Urothelium cell line (cell line): ENCODE results near the gene ENPP3.

ENCODE experiments used
- DNase-seq: peaks from one replicate; pipeline ENCODE4 v3.0.0; 2011; ENCODE audit warnings: low spot score, mixed read lengths
- FAIRE-seq: peaks from 2 replicates; lab custom pipeline; 2011; peaks lifted over from hg19 to GRCh38; lab: Jason Lieb, UNC

The ENPP3 gene

DNA sequence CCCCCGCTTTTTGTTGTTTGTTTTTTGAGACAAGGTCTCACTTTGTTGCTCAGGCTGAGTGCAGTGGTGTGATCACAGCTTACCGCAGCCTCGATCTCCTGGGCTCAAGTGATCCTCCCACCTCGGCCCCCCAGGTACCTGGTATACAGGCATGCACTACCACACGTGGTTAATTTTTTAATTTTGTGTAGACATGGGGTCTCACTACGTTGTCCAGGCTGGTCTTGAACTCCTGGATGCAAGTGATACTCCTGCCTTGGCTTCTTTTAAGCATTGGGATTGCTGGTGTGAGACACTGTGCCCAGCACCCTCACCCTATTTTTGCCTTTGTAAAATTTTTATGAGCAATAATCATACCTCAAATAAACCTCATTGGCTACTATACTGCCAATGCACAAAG lies 5.5 kb downstream of the ENPP3 start:
- FAIRE-seq (no peak), DNase-seq (no peak)

- FAIRE-seq = no peak
- DNase-seq = no peak
Observed at GRCh38 chr6:131642987-131643611, 6.0 kb downstream of the ENPP3 start.

GRCh38 chr6:131643855-131644460 lies 6.9 kb downstream of the ENPP3 start:
- FAIRE-seq (no peak), DNase-seq (no peak)

- FAIRE-seq = no peak
- no peak for DNase-seq
Observed at GRCh38 chr6:131644921-131645320, 7.8 kb downstream of the ENPP3 start.

DNA sequence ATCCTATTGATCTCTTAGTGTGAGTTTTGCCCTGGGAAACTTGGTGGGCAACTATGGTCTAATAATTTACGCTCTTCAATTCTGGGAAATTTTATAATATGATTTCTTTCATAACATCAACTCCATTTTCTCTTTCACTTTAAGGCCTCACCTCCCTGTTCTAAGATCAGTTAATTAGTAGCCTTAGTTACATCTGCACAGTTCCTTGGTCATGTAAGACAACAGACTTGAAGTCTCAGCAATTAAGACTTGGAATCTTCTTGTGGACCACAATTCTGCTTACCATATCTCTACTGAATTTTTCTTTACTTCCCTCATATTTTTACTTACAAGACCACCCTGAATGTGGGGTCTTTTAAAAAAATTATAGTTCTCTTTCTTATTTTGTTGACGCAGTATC lies 8.7 kb downstream of the ENPP3 start:
- DNase-seq (no peak), FAIRE-seq (no peak)

- FAIRE-seq (no peak), DNase-seq (no peak)
Observed at GRCh38 chr6:131646249-131646670, 9.2 kb downstream of the ENPP3 start.

DNA sequence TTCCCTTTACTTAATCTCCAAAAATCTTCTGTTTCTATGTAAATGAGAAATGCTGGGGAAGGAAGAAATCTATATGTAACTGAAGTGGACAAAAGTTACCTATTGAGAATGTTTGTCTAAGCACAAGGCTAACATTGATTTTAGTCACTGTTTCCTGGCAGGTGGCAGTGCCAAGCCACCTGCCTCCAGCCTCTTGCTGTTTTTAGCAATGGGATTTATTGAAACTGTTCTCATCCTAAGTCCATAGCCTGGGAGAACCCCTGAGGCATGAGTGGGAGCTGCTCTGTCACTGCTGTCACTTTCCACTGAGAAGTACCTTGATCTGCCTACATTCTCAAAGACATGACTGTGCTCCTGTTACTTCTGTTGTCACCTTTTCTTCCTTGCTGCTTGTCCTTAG lies 14.7 kb downstream of the ENPP3 start:
- no peak for FAIRE-seq
- no peak for DNase-seq

- DNase-seq (peak; percentile 51), FAIRE-seq (no peak)
Observed at GRCh38 chr6:131652472-131652871, 15.4 kb downstream of the ENPP3 start.

GRCh38 chr6:131654326-131654725 lies 17.2 kb downstream of the ENPP3 start:
- DNase-seq = no peak
- no peak for FAIRE-seq

- FAIRE-seq (no peak), DNase-seq (no peak)
Observed at GRCh38 chr6:131655387-131655786, 18.3 kb downstream of the ENPP3 start.

DNA sequence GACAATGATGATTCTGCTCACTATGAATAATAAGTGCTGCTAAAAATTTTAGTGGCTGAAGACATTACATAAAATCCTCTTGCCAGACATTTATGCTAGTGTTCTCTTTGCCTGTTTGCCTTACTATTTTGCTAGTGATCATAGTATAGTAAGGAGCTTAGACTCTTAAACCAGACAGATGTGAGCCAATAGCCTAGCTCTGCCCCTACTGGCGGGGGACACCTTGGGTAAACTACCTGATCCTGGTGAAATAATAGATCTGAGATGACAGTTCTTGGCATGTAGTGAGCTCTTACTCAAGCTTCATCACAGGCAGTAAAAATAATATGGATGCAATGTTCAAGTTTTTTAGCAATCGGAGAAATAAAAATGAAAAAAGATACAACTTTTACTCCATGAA lies 18.8 kb downstream of the ENPP3 start:
- FAIRE-seq (no peak), DNase-seq (no peak)

DNA sequence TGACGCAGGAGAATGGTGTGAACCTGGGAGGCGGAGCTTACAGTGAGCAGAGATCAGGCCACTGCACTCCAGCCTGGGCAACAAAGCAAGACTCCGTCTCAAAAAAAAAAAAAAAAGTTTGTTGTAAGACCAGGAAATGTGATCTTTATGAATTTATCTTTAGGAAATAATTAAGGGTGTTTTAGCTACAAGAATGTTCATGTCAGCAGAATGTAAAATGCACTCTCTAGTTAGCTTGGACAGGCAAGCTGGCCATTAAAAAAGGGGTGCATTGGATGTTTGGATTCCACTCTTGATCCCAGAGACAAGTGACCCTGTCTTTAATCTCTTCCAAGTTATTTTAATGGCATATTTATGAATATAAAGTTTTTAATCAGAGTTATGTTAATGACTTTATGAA lies 19.6 kb downstream of the ENPP3 start:
- FAIRE-seq = no peak
- no peak for DNase-seq

GRCh38 chr6:131657222-131657621 lies 20.1 kb downstream of the ENPP3 start:
- no peak for DNase-seq
- no peak for FAIRE-seq

- FAIRE-seq (no peak), DNase-seq (no peak)
Observed at GRCh38 chr6:131657630-131658111, 20.6 kb downstream of the ENPP3 start.

DNA sequence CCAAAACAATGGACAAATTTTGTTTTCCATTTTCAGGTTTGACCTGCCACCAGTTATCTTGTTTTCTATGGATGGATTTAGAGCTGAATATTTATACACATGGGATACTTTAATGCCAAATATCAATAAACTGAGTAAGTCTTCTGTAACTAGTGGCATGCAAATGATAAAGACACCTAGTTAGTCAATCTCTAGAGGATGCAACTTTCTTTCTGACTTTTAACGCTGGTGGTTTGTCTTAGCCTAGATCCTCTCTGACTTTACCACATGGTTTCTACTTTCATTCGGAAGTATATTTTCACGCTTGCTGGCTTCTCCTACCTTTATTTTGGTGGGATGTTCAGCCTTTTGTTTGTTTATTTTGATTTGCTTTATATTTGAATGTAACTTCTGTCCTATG lies 21.2 kb downstream of the ENPP3 start:
- no peak for FAIRE-seq

GRCh38 chr6:131660195-131660594 lies 23.1 kb downstream of the ENPP3 start:
- DNase-seq (peak; percentile 45), FAIRE-seq (peak; percentile 52)

More for the DNA sequence above, 21.2 kb downstream of the ENPP3 start:
- DNase-seq = no peak

DNA sequence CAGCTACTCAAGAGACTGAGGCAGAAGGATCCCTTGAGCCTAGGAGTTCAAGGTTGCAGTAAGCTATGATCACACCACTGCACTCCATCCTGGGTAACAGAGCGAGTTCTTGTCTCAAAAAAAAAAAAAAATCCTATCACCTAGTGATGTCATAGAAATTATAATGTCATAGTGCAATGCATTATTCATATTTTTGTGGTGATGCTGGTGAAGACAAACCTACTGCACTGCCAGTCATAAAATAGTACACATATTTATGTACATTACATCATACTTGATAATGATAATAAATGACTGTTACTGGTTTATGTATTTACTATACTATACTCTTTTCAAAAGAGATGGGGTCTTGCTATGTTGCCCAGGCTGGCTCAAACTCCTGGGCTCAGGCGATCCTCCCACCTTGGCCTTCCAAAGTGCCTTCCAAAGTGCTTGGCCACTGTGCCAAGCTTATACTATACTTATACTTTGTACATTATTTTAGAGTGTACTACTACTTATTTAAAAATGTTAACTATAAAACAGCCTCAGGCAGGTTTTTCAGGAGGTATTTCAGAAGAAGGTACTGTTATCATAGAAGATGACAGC lies 26.6 kb downstream of the ENPP3 start:
- DNase-seq = no peak
- FAIRE-seq = no peak

GRCh38 chr6:131669891-131670290 lies 32.8 kb downstream of the ENPP3 start:
- FAIRE-seq (no peak), DNase-seq (no peak)

GRCh38 chr6:131673184-131673583 lies 36.1 kb downstream of the ENPP3 start:
- FAIRE-seq = no peak
- DNase-seq = no peak

DNA sequence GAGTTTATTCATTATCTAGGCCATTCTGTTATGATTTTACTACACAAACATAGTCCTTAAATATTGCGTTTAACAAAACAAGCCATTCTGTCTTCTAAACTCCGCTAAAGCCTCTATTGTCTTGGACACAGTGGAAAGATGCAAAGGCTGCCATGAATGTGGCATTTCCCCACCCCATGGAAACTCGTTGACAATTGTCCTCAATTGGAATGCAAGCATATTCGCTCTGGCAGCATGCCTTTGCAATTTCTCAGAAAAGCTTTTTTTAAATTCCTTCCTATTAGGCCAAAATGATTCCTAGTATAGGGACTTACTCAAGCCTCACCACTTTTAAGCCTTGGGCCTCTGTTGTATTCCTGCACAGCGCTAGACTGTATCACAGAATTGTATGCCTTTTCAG lies 41.3 kb downstream of the ENPP3 start:
- DNase-seq = no peak
- no peak for FAIRE-seq

GRCh38 chr6:131680868-131681267 lies 43.8 kb downstream of the ENPP3 start:
- DNase-seq = no peak
- FAIRE-seq = no peak

DNA sequence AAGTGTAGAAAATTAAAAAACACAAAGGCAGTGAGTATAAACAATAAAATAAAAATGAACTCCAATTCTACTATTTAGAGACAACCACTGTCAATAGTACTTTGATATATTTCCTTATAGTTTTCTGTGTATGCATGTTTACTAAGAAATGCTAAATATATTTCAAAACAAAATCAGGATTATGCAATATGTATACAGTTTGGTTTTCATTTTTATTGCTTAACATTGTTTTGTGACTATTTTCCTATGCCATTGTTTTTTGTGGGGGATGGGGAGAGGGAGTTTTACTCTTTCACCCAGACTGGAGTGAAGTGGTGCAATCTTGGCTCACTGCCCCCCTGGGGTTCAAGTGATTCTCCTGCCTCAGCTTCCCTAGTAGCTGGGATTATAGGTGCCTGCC lies 44.5 kb downstream of the ENPP3 start:
- no peak for FAIRE-seq

More for the DNA sequence above, 44.5 kb downstream of the ENPP3 start:
- no peak for DNase-seq
